ENCODE results near the gene CDH23.

Gene CDH23

GRCh38 chr10:71438761-71439160 is 42.0 kb downstream of the CDH23 start:
- Mint-ChIP-seq H3K27me3 (ENCODE audit: low read depth, poor library complexity) (peaks cover 33% of the 10 kb centered on the region), H3K36me3 (ENCODE audit: low read depth) (no peaks in the 10 kb centered on the region), H3K27ac (no peak overlapping the region), H3K4me1 (no peaks in the 10 kb centered on the region), H3K9me3 (no peaks in the 10 kb centered on the region), H3K4me3 (no peak overlapping the region)
- no peak for DNase-seq
- TF ChIP-seq CTCF (IDR thresholded peaks at IDR 0.05): no peak

DNA sequence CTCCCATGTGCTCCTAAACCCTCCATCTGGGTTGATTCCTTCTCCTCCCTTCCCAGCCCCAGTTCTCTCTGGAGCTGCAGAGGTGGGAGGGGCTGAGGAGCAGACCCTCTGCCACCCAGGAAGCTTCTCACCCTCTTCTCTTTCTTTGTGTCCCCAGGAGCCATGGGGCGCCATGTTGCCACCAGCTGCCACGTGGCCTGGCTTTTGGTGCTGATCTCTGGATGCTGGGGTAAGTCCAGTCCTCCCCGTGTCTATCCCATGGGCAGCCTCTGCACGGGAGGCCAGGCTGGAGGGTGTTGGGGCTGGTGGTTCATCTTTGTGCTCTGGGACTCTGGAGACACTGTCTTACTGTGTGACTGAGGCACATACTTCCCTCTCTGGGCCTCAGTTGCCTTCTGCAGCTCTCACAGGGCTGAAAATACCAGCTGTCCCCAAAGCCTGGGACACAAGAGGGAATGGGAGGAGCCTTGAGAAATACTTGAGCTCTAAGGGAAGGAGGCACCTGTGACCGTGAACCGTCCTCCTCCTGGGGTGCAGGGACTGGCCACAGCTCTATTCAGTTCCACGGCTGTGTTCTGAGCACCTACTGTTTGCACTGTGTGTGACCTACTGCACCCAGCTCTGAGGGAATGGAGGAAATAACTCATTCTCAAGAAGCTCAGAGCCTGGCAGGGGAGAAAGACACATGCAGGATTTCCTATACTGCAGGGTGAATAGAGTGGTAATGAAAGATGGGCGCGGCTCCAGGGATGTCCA is 43.1 kb downstream of the CDH23 start:
- no peaks in the 10 kb centered on the region for H3K4me1 Mint-ChIP-seq
- H3K36me3 Mint-ChIP-seq (ENCODE audit: low read depth): no peaks in the 10 kb centered on the region
- H3K9me3 Mint-ChIP-seq: no peaks in the 10 kb centered on the region
- H3K27me3 Mint-ChIP-seq (ENCODE audit: low read depth, poor library complexity): peaks cover 29% of the 10 kb centered on the region
- TF ChIP-seq CTCF (IDR thresholded peaks at IDR 0.05): no peak
- no peak for DNase-seq
- no peak overlapping the region for H3K4me3 Mint-ChIP-seq
- no peak overlapping the region for H3K27ac Mint-ChIP-seq

DNA sequence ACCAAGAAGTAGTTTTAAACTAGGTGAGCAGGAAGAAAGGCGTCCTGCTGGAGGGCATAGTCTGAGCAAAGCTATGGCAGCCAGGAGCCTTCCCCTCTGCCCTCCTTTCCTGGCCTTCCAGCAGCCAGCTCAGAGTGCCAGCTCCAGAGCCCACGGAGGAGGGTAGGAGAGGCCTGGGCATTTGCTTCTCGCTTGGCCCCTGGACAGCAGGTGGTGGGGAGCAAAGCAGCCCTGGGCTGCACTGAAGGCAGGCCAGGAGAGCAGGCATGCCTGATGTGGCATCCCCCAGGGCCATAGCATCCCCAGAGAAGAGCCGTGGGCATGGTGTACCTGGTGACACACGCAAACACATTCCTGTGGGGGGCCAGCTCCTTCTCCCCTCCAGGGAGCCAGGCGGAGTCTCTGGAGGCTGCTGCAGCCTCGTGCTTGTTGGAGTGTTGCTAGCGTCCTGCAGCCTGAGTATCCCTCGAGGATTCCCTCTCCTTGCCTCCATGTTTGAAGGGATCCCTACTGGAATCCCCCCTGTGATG is 43.9 kb downstream of the CDH23 start:
- H3K27ac Mint-ChIP-seq: no peak overlapping the region
- peaks cover 29% of the 10 kb centered on the region for H3K27me3 Mint-ChIP-seq (ENCODE audit: low read depth, poor library complexity)
- no peak for DNase-seq
- no peaks in the 10 kb centered on the region for H3K4me1 Mint-ChIP-seq
- no peaks in the 10 kb centered on the region for H3K9me3 Mint-ChIP-seq
- no peak overlapping the region for H3K4me3 Mint-ChIP-seq
- TF ChIP-seq CTCF (IDR thresholded peaks at IDR 0.05): no peak
- H3K36me3 Mint-ChIP-seq (ENCODE audit: low read depth): no peaks in the 10 kb centered on the region

DNA sequence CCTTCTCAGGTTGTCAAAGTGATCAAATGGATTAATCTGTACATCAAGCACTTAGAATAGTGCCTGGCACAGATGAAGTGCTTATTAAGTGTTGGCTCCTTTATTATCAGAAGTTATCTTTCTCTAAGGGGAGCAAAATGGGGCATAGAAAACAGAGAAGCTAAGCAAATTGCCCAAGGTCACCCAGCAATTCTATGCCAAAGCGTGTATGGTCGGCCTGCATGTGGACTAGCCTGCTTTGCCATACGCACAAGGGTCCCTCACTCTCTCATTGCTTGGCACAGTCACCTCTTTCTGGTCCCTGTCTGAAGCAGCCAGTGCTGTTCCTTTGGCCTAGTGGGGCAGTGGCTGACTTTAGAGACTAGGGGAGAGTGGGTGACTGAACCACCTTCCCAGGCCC is 45.3 kb downstream of the CDH23 start:
- Mint-ChIP-seq H3K36me3 (ENCODE audit: low read depth) (no peaks in the 10 kb centered on the region), H3K27ac (no peak overlapping the region), H3K4me3 (no peak overlapping the region), H3K9me3 (no peaks in the 10 kb centered on the region), H3K27me3 (ENCODE audit: low read depth, poor library complexity) (peaks cover 35% of the 10 kb centered on the region), H3K4me1 (no peaks in the 10 kb centered on the region)
- TF ChIP-seq CTCF (IDR thresholded peaks at IDR 0.05): no peak
- no peak for DNase-seq

- no peak for TF ChIP-seq CTCF (IDR thresholded peaks at IDR 0.05)
- no peaks in the 10 kb centered on the region for H3K36me3 Mint-ChIP-seq (ENCODE audit: low read depth)
- no peak overlapping the region for H3K4me3 Mint-ChIP-seq
- no peaks in the 10 kb centered on the region for H3K9me3 Mint-ChIP-seq
- DNase-seq: no peak
- no peak overlapping the region for H3K27ac Mint-ChIP-seq
- no peaks in the 10 kb centered on the region for H3K4me1 Mint-ChIP-seq
- peaks cover 31% of the 10 kb centered on the region for H3K27me3 Mint-ChIP-seq (ENCODE audit: low read depth, poor library complexity)
Measured at GRCh38 chr10:71442859-71443570, 46.3 kb downstream of the CDH23 start.
